Fibroblast of the aortic adventitia (primary cell): ENCODE measurements around the gene IFRD2. TPM values are rescaled to one million over a fixed set of nuclear protein-coding genes. Genes with fewer than 3 reads are reported as not detected.

Experiments used
- DNase-seq: peaks from one replicate; pipeline ENCODE4 v3.0.0-alpha.2; 2010; ENCODE audit warnings: low read depth
- H3K4me3 ChIP-seq: 2 replicates; pipeline ENCODE4 v1.5.1; 2011; ENCODE audit warnings: low read depth, mild to moderate bottlenecking, control low read depth, low read length, moderate library complexity
- total RNA-seq: library from RNA; depleted of rRNA; stranded (reverse); fragments of >200 nt; gene quantifications from 2 replicates; pipeline ENCODE4 v1.2.3, GENCODE V29; 2012; ENCODE audit warnings: low replicate concordance
- TF ChIP-seq, protein P1 (sequence below): IDR thresholded peaks from 2 replicates; pipeline ENCODE4 v1.5.1; 2011; ENCODE audit warnings: mild to moderate bottlenecking, low read length, control low read depth, inconsistent platforms; ENCODE audit not compliant: insufficient read depth

IFRD2 gene
- total RNA-seq, 1 donor = 72.7 TPM

DNA sequence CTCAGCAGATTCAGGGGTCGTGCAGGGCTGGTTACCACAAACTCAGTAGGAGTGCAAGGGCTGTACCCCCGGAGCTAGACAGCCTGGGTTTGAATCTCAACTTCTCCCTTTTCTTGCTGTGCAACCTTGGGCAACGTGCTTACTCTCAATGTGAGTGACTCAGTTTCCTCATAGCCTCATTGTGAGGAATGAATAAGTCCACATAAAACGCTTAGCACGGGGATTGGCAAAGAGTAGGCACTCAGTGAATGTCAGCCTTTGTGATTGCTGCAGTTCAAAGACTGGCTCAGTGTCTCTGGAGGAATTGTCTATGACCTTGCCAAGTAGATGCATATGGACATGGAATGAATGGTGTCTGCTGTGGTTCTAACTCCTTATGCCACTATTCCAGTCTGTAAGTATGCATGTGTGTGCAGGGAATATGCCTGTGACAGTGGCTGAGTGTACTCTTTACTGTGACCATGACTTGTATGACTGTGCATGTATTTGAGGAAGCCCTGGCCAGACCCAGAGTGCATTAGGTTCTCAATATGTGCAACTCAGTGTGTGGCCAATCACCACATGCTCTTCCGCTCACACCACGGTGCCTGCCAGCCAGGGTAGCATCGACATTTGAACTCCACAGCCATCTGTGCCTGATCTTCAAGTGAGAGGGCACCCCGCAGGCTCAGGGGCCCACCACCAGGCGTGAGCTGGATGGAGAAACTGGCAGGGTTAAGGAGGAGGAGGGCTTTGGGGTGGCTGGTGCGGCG is 7.9 kb upstream of the IFRD2 start:
- TF ChIP-seq, protein P1, sequence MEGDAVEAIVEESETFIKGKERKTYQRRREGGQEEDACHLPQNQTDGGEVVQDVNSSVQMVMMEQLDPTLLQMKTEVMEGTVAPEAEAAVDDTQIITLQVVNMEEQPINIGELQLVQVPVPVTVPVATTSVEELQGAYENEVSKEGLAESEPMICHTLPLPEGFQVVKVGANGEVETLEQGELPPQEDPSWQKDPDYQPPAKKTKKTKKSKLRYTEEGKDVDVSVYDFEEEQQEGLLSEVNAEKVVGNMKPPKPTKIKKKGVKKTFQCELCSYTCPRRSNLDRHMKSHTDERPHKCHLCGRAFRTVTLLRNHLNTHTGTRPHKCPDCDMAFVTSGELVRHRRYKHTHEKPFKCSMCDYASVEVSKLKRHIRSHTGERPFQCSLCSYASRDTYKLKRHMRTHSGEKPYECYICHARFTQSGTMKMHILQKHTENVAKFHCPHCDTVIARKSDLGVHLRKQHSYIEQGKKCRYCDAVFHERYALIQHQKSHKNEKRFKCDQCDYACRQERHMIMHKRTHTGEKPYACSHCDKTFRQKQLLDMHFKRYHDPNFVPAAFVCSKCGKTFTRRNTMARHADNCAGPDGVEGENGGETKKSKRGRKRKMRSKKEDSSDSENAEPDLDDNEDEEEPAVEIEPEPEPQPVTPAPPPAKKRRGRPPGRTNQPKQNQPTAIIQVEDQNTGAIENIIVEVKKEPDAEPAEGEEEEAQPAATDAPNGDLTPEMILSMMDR = no peak
- peak; percentile 63 for DNase-seq
- H3K4me3 ChIP-seq = peak overlapping the region; percentile 64

DNA sequence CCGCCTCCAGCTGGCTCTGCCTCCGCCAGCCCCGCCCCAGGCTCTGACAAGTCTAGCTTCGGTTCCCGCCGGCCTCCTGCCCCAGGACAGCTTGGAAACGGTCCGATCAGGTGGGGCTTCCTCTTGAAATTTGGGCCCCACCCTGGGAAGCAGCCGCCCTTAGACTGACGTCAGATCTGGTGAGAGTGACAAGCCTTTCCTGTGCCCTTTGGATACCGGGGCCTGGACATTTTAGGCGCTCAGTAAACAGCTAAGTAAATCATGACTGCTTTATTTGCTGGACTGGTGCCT is 7.4 kb upstream of the IFRD2 start:
- TF ChIP-seq, protein P1 = no peak
- no peak for DNase-seq
- peak overlapping the region; percentile 64 for H3K4me3 ChIP-seq

DNA sequence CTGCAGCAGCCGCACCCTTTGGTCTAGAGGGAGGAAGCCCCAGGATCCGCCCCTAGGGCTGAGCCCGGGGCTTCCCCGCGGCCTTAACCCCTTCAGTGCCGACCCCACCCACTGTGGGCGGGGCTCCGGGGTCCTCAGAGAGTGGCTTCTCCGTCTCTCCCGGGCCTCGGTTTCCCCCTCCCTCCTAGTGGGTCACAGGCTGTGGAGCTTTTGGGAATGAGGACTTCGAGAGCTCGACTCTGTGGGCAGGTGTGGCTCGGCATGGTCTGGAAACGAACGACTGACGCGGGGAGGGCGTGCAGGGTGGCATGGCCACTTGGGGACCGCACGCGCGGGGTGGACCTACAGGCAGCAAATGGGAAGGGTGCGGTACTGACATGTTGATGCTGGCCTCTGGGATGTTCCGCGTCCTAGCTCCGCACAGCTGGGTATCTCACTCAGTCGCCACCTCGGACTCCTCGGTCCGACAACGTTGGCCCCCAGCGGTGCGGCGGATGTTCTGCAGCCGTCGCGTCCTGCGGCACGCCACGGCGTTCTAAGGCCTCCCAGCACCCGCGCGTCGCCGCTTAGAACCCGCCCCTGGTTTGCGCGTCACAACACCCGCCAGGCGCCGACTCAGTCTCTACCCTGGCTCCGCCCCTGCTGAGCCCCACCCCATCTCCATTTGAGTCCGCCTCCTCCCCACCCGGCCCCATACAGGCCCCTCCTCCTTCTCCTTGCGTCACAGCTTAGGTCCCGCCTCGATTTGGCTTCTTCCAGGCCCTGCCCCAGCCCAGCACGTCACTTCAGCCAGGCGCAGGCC is 6.8 kb upstream of the IFRD2 start, which contains the start of the genes HYAL3 and NAA80:
Gene HYAL3, minus strand, starts transcription at position 570 of the 802 bp plus-strand sequence. CDS start 3,803 bp downstream, outside the sequence.
Gene NAA80, minus strand, starts transcription at position 570 of the 802 bp plus-strand sequence. CDS start 1,942 bp downstream, outside the sequence.
- peak; percentile 100 for DNase-seq
- TF ChIP-seq, protein P1 = peak; percentile 24
- peak within 1 kb of the TSS; percentile 94 for H3K4me3 ChIP-seq

DNA sequence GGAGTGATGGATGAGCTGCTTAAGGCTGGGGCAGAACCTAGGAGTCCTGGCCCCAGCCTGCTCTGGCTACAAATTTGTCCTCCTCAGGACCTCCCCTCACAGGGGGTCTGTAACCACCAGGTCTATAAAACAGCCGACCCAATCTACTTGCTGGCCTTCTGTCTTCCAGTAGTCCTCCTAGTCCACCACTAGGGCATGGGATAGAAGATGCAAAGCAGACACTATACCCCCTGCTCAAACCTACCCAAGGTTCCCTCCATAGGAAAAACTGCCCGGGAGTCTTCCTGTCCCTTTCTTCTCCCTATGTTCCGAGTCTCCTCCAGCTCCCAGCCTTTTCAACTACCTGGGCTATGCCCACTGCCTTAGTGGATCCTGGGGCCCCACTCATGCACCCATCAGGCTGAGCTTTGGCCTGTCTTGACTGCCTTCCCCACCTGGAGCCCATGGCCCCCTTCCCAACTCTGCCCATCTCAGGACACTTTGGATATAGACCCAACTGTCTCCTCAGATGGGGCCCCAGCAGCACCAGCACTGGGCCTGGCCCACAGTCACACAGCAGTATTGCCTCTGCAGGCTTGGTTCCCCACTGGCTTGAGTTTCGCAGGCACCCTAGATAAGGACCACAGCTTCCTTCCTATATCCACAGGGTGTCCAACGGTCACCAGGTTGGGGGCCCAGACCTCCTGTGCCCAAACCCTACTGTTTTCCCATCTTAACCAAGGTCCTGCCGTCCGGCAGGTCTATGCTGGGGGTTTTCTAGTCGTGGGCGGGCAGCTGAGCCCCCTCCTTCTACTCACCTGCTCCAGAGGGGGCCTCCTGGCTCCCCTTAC is 5.9 kb upstream of the IFRD2 start:
- H3K4me3 ChIP-seq = peak overlapping the region; percentile 94
- DNase-seq = no peak

DNA sequence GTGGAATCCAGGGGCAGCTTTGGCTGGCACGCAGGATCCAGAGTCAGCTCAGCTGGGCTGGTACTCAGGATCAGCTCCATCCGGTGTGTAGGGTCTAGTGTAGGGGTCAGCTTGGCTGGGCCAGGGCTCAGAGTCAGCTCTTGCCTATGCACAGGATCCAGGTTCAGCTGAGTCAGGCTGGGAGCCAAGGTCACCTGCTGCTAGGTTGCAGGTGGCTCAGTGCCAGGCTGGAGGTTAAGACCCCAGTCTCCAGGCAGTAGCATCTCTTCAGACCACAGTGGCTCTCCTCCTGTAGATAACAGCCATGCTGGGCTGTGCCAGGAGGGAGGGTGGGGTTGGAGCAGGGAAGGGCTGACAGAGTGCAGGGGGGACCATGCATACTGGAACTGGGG is 5.2 kb upstream of the IFRD2 start:
- no peak for DNase-seq
- no peak overlapping the region for H3K4me3 ChIP-seq
- TF ChIP-seq, protein P1 = no peak

More for the DNA sequence above, 5.9 kb upstream of the IFRD2 start:
- TF ChIP-seq, protein P1 = peak; percentile 34

DNA sequence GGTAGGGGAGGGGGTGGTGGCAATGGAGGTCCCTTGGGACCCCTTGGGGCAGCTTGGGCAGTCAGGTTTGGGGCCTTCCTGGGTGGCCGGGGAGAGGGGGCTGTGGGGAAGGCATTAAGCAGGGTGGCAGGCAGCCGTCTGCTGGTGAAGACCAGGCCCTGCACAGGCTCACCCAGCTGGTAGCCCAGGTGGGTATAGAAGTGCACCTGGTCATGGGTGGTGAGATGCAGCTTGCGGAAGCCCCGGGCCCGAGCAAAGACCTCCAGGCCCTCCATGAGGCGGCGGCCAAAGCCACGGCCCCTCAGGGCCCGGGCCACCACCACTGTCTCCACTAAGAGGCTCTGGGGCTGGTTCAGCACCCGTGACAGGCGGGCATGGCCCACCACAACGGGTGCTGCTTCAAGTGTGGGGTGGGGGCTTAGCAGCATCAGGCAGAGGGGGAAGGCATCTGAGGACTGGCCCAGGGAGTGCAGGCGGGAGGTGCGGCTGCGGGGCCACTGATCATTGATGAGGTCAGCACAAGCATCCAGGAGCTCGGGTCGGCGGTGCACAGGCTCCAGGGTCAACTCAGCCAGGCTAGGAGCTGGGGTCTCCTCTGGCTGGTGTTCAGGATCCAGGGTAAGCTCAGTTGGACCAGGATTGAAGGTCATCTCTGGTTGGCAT is 4.6 kb upstream of the IFRD2 start:
- no peak for DNase-seq
- TF ChIP-seq, protein P1 = no peak
- no peak overlapping the region for H3K4me3 ChIP-seq
